Osteoblast (primary cell): ENCODE results near the gene PLEKHF1. TPM values are rescaled to one million over a fixed set of nuclear protein-coding genes. Genes with fewer than 3 reads are reported as not detected.
"Not testable (repeated sequence)": the region's sequence is repeated elsewhere in the genome, so short reads cannot be mapped to it uniquely, and the experiment has no call there.

Source experiments
- DNase-seq: peaks from one replicate; pipeline ENCODE4 v3.0.0; 2011; ENCODE audit warnings: low spot score, mixed read lengths; ENCODE audit not compliant: insufficient read length; ENCODE audit errors: missing footprints
- H2AFZ ChIP-seq: 2 replicates; pipeline ENCODE4 v1.6.0; 2011; ENCODE audit warnings: mild to moderate bottlenecking, low read length
- H3K27ac ChIP-seq: 2 replicates; pipeline ENCODE4 v1.5.1; 2011; ENCODE audit warnings: mild to moderate bottlenecking, low read depth, low read length, moderate library complexity
- H3K27me3 ChIP-seq: 2 replicates; pipeline ENCODE4 v1.6.0; 2012; ENCODE audit warnings: mild to moderate bottlenecking, control low read depth, inconsistent platforms, low read length, moderate library complexity; ENCODE audit not compliant: insufficient read depth
- H3K36me3 ChIP-seq: 2 replicates; pipeline ENCODE4 v1.5.1; 2011; ENCODE audit warnings: mild to moderate bottlenecking, low read length, control low read depth, moderate library complexity; ENCODE audit not compliant: insufficient read depth
- H3K4me1 ChIP-seq: 2 replicates; pipeline ENCODE4 v1.5.1; 2011; ENCODE audit warnings: mild to moderate bottlenecking, low read length, control low read depth, moderate library complexity; ENCODE audit not compliant: insufficient read depth
- H3K4me2 ChIP-seq: 2 replicates; pipeline ENCODE4 v1.6.0; 2011; ENCODE audit warnings: mild to moderate bottlenecking, low read length; ENCODE audit not compliant: insufficient read depth
- H3K4me3 ChIP-seq: fragments of 200-600 bp; sonication (generic); 3 replicates; pipeline ENCODE4 v1.5.1; 2012; ENCODE audit warnings: mild to moderate bottlenecking, low read length, inconsistent platforms; ENCODE audit not compliant: insufficient read depth
- H3K79me2 ChIP-seq: 2 replicates; pipeline ENCODE4 v1.6.0; 2012; ENCODE audit warnings: mild to moderate bottlenecking, low read length, control low read depth, inconsistent platforms; ENCODE audit not compliant: insufficient read depth
- H3K9me3 ChIP-seq: 2 replicates; pipeline ENCODE4 v1.5.1; 2011; ENCODE audit warnings: low read depth, low read length, control low read depth
- H4K20me1 ChIP-seq: 2 replicates; pipeline ENCODE4 v1.6.0; 2012; ENCODE audit warnings: mild to moderate bottlenecking, low read length, control low read depth; ENCODE audit not compliant: insufficient read depth
- CTCF ChIP-seq: IDR thresholded peaks from 2 replicates; pipeline ENCODE4 v1.5.1; 2011; ENCODE audit warnings: mild to moderate bottlenecking, low read depth, low read length, moderate library complexity; ENCODE audit errors: extremely low read depth
- total RNA-seq: library from RNA; depleted of rRNA; stranded (reverse); fragments of >200 nt; gene quantifications from 2 replicates; pipeline ENCODE4 v1.2.3, GENCODE V29; 2012

PLEKHF1 gene
- total RNA-seq, 1 donor: 106 TPM

- TF ChIP-seq CTCF: no peak
Measured at GRCh38 chr19:29625186-29625651, 40.0 kb upstream of the PLEKHF1 start.

GRCh38 chr19:29626386-29626785 is 38.9 kb upstream of the PLEKHF1 start:
- H3K79me2 ChIP-seq: no peaks in the 10 kb centered on the region
- no peaks in the 10 kb centered on the region for H3K36me3 ChIP-seq
- DNase-seq: no peak
- no peaks in the 10 kb centered on the region for H4K20me1 ChIP-seq
- H3K27me3 ChIP-seq: no peaks in the 10 kb centered on the region
- no peak for TF ChIP-seq CTCF
- no peak overlapping the region for H3K4me3 ChIP-seq
- H3K27ac ChIP-seq: no peak overlapping the region
- H3K4me1 ChIP-seq: no peaks in the 10 kb centered on the region
- no peak overlapping the region for H3K4me2 ChIP-seq
- no peak overlapping the region for H2AFZ ChIP-seq
- H3K9me3 ChIP-seq: no peaks in the 10 kb centered on the region

More at GRCh38 chr19:29625186-29625651, 40.0 kb upstream of the PLEKHF1 start:
- H3K27ac ChIP-seq: no peak overlapping the region
- H3K79me2 ChIP-seq: no peaks in the 10 kb centered on the region
- no peak overlapping the region for H3K4me3 ChIP-seq
- H3K36me3 ChIP-seq: no peaks in the 10 kb centered on the region
- peak overlapping the region; percentile 35 for H2AFZ ChIP-seq
- H3K27me3 ChIP-seq: no peaks in the 10 kb centered on the region
- H4K20me1 ChIP-seq: no peaks in the 10 kb centered on the region
- H3K4me1 ChIP-seq: no peaks in the 10 kb centered on the region
- DNase-seq: no peak
- H3K9me3 ChIP-seq: no peaks in the 10 kb centered on the region
- no peak overlapping the region for H3K4me2 ChIP-seq

- H4K20me1 ChIP-seq, H3K9me3 ChIP-seq, H3K27ac ChIP-seq, H3K27me3 ChIP-seq, H3K36me3 ChIP-seq, H3K4me3 ChIP-seq, H3K4me2 ChIP-seq, H3K4me1 ChIP-seq, H2AFZ ChIP-seq, H3K79me2 ChIP-seq, DNase-seq: not testable (repeated sequence)
Measured at GRCh38 chr19:29626832-29627231, 38.4 kb upstream of the PLEKHF1 start.

GRCh38 chr19:29628661-29629385 is 36.4 kb upstream of the PLEKHF1 start:
- TF ChIP-seq CTCF: no peak
- Histone ChIP-seq H3K9me3 (no peaks in the 10 kb centered on the region), H3K4me3 (no peak overlapping the region), H3K27me3 (no peaks in the 10 kb centered on the region), H3K4me2 (no peak overlapping the region), H2AFZ (no peak overlapping the region), H3K4me1 (no peaks in the 10 kb centered on the region), H3K36me3 (no peaks in the 10 kb centered on the region), H4K20me1 (no peaks in the 10 kb centered on the region), H3K79me2 (no peaks in the 10 kb centered on the region), H3K27ac (no peak overlapping the region)
- no peak for DNase-seq
